IMR-90 (cell line): Measurements from ENCODE around the gene RGMB. TPM values are rescaled to one million over a fixed set of nuclear protein-coding genes. Genes with fewer than 3 reads are reported as not detected.

Source experiments
- ATAC-seq: fragments of 200-7000 bp; cut with Tn5 transposase; 2 replicates; pipeline ENCODE4 v1.9.1; 2020; ENCODE audit warnings: low read depth, mild to moderate bottlenecking, moderate library complexity
- BruUV-seq: library from RNA; stranded (reverse); fragments of 400-500 nt; replicated peaks from 2 replicates; lab custom pipeline; 2021; lab: Mats Ljungman, UMichigan
- CTCF ChIA-PET: fragments of 300-600 bp; formaldehyde crosslinking; extraction: SDS; loops from one replicate; lab custom pipeline; 2021; ENCODE audit warnings: antibody characterized with exemption; lab: Yijun Ruan, JAX
- POLR2A ChIA-PET: fragments of 300-600 bp; sonication (Branson Sonifier 250); formaldehyde crosslinking; loops from one replicate; lab custom pipeline; 2022; ENCODE audit warnings: antibody characterized with exemption; ENCODE audit not compliant: unreplicated experiment; lab: Charles Lee
- DNase-seq: peaks from one replicate; pipeline ENCODE4 v3.0.0; 2013
- H2AFZ ChIP-seq: replicated peaks from 2 replicates; pipeline ENCODE3; 2013; ENCODE audit warnings: low read length, mild to moderate bottlenecking; ENCODE audit not compliant: poor library complexity
- H2AK5ac ChIP-seq: 2 replicates; pipeline ENCODE4 v1.6.1; 2013; ENCODE audit warnings: low read depth, low read length, inconsistent platforms
- H2AK9ac ChIP-seq: replicated peaks from 2 replicates; pipeline ENCODE3; 2013; ENCODE audit warnings: mild to moderate bottlenecking, low read depth, low read length, moderate library complexity; ENCODE audit not compliant: poor library complexity
- H2BK120ac ChIP-seq: 2 replicates; pipeline ENCODE4 v1.6.1; 2013; ENCODE audit warnings: low read depth, low read length, inconsistent platforms
- H2BK15ac ChIP-seq: 3 replicates; pipeline ENCODE4 v1.6.1; 2013; ENCODE audit warnings: low read depth, low read length, inconsistent platforms
- H2BK20ac ChIP-seq: 2 replicates; pipeline ENCODE4 v1.6.1; 2013; ENCODE audit warnings: low read depth, mild to moderate bottlenecking, inconsistent platforms, low read length, moderate library complexity
- H2BK5ac ChIP-seq: 2 replicates; pipeline ENCODE4 v1.6.1; 2013; ENCODE audit warnings: mild to moderate bottlenecking, low read depth, low read length, inconsistent platforms; ENCODE audit not compliant: poor library complexity, severe bottlenecking
- H3K14ac ChIP-seq: replicated peaks from 2 replicates; pipeline ENCODE4 v1.6.1; 2013; ENCODE audit warnings: low read depth, low read length, inconsistent platforms
- H3K18ac ChIP-seq: 2 replicates; pipeline ENCODE4 v1.6.1; 2013; ENCODE audit warnings: low read depth, low read length, control low read depth
- H3K23ac ChIP-seq: 2 replicates; pipeline ENCODE4 v1.6.1; 2013; ENCODE audit warnings: low read depth, low read length, inconsistent platforms
- H3K27ac ChIP-seq: 2 replicates; pipeline ENCODE4 v1.5.1; 2013; ENCODE audit warnings: mild to moderate bottlenecking, control low read depth, low read length; ENCODE audit not compliant: insufficient read depth
- H3K27me3 ChIP-seq: 2 replicates; pipeline ENCODE4 v1.6.1; 2013; ENCODE audit warnings: low read length; ENCODE audit not compliant: control insufficient read depth, insufficient read depth
- H3K36me3 ChIP-seq: 2 replicates; pipeline ENCODE4 v1.6.1; 2013; ENCODE audit warnings: low read length, mixed read lengths; ENCODE audit not compliant: control insufficient read depth, insufficient read depth
- H3K4ac ChIP-seq: 2 replicates; pipeline ENCODE4 v1.6.1; 2013; ENCODE audit warnings: low read depth, low read length, inconsistent platforms
- H3K4me1 ChIP-seq: 2 replicates; pipeline ENCODE4 v1.6.1; 2013; ENCODE audit warnings: low read length, mixed read lengths; ENCODE audit not compliant: control insufficient read depth, insufficient read depth
- H3K4me2 ChIP-seq: 2 replicates; pipeline ENCODE4 v1.6.1; 2013; ENCODE audit warnings: low read depth, mild to moderate bottlenecking, control low read depth, low read length, moderate library complexity
- H3K4me3 ChIP-seq: 2 replicates; pipeline ENCODE4 v1.5.1; 2013; ENCODE audit warnings: low read depth, mild to moderate bottlenecking, control low read depth, low read length, moderate library complexity; ENCODE audit not compliant: insufficient read depth
- H3K56ac ChIP-seq: 2 replicates; pipeline ENCODE4 v1.6.1; 2013; ENCODE audit warnings: low read length, inconsistent platforms; ENCODE audit not compliant: insufficient read depth; ENCODE audit errors: extremely low read depth
- H3K79me1 ChIP-seq, 2 experiments: 2 replicates each; pipeline ENCODE4 v1.6.1; 2013; ENCODE audit warnings: low read length in 2 of 2, inconsistent platforms in 1 of 2, low read depth in 1 of 2
- H3K9ac ChIP-seq: 2 replicates; pipeline ENCODE4 v1.6.1; 2013; ENCODE audit warnings: low read depth, low read length, control low read depth
- H3K9me1 ChIP-seq: 2 replicates; pipeline ENCODE4 v1.6.1; 2013; ENCODE audit warnings: low read length, inconsistent platforms; ENCODE audit not compliant: insufficient read depth
- H3K9me3 ChIP-seq: 2 replicates; pipeline ENCODE4 v1.6.1; 2013; ENCODE audit warnings: low read length; ENCODE audit not compliant: control insufficient read depth, insufficient read depth
- H4K20me1 ChIP-seq: 2 replicates; pipeline ENCODE4 v1.6.1; 2013; ENCODE audit warnings: low read length, inconsistent platforms; ENCODE audit not compliant: insufficient read depth
- H4K5ac ChIP-seq: 2 replicates; pipeline ENCODE4 v1.6.1; 2013; ENCODE audit warnings: mild to moderate bottlenecking, low read depth, low read length, control low read depth
- H4K8ac ChIP-seq, 2 experiments: 2 replicates each; pipeline ENCODE4 v1.6.1; 2013; ENCODE audit warnings: low read depth in 2 of 2, low read length in 2 of 2, control low read depth in 1 of 2, inconsistent platforms in 1 of 2
- H4K91ac ChIP-seq: 2 replicates; pipeline ENCODE4 v1.6.1; 2013; ENCODE audit warnings: low read depth, low read length, inconsistent platforms; ENCODE audit not compliant: insufficient read depth
- CEBPB ChIP-seq: IDR thresholded peaks from 2 replicates; pipeline ENCODE4 v1.6.1; 2012; ENCODE audit warnings: low read depth, low read length, improper control_type of control experiment
- POLR2A ChIP-seq: IDR thresholded peaks from 2 replicates; pipeline ENCODE4 v1.6.1; 2012; ENCODE audit warnings: mild to moderate bottlenecking, low read depth, low read length
- WGBS, 2 experiments: methylation state at CpG; one replicate each; pipeline versions ENCODE4 v1.1.5 to v1.1.7; 2013; ENCODE audit warnings: missing lambda C conversion rate in 2 of 2; ENCODE audit not compliant: insufficient read length in 1 of 2; ENCODE audit errors: extremely low coverage in 2 of 2; 5-methylcytosine and 5-hydroxymethylcytosine counted together
- dilution Hi-C: fragments of 300-500 bp; cut with HindIII; formaldehyde crosslinking; loops from one replicate; pipeline ENCODE4 v1.14.3; 2018; ENCODE audit warnings: low sequenced_read_pairs; ENCODE audit not compliant: unreplicated experiment
- in situ Hi-C: fragments of 300-500 bp; cut with MboI; formaldehyde crosslinking; loops from 3 replicates; pipeline ENCODE4 v1.14.3; 2019; ENCODE audit warnings: low sequenced_read_pairs, inconsistent platforms, mixed read lengths
- intact Hi-C: fragments of 100-400 bp; cut with micrococcal nuclease; formaldehyde crosslinking; loops from 2 replicates; pipeline ENCODE4 v1.10.0; 2022
- polyA plus RNA-seq, 3 experiments: library from polyadenylated mRNA; depleted of rRNA; stranded (reverse); fragments of >200 nt; gene quantifications; 2 replicates each; pipeline ENCODE4 v1.2.3, GENCODE V29; 2012; ENCODE audit warnings: low replicate concordance in 1 of 3
- total RNA-seq: library from RNA; depleted of rRNA; stranded (reverse); fragments of >200 nt; gene quantifications from 2 replicates; pipeline ENCODE4 v1.2.3, GENCODE V29; 2012

Gene RGMB
- total and polyA plus RNA-seq, 2 of the 4 experiments (the other 2 are of a cell fraction) = 74.4 to 129 TPM

DNA sequence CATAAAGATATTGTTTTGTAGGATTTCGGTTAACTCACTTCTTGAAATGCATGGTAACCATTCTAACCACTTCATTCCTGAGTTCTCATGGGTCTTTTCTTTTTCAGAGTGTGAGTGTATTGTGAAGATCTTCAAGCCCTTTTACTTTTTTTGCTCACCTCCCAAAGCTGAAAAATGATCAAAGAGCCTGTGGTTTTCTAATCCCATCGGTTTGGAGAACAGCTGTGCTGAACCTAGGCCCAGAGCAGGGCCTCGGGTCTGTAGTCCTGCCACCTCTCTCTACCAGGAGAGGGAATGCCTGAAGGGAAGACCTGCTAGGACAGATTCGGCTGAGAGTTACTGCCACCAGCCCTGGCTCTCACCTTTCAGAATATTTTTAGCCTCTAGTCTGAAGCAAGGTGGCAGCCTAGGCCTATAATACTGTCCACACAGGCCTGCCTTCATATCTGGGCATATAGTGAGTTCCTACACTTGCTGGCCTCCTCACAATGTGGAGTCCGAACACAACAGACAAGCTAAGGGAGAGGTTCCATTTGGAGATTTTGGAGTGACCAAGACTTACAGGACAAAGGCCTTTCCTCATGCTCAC lies 13.8 kb downstream of the RGMB start:
- Histone ChIP-seq H3K4me3 (no peak overlapping the region), H3K23ac (peak overlapping the region; percentile 61; the same call in 1 of the 2 replicates), H2AK5ac (no peak overlapping the region), H3K4ac (no peak overlapping the region), H4K20me1 (peaks cover 95% of the 10 kb centered on the region), H3K4me2 (peak overlapping the region; percentile 32; the same call in 1 of the 2 replicates), H2BK15ac (no peak overlapping the region), H3K9me1 (peaks cover 22% of the 10 kb centered on the region), H2AK9ac (no peak overlapping the region), H3K36me3 (peaks cover 28% of the 10 kb centered on the region), H3K18ac (no peak overlapping the region), H3K27me3 (no peaks in the 10 kb centered on the region), H2BK20ac (no peak overlapping the region), H4K91ac (no peak overlapping the region), H3K56ac (no peak overlapping the region), H4K5ac (no peak overlapping the region), H3K79me1 (peaks cover 0 to 55% of the 10 kb centered on the region in 2 experiments; a peak in 3 of 4 replicates), H2AFZ (no peak overlapping the region), H4K8ac (no peak overlapping the region), H3K9ac (no peak overlapping the region), H3K27ac (no peak overlapping the region; the same call in 1 of the 2 replicates), H2BK5ac (no peak overlapping the region), H3K14ac (no peak overlapping the region), H3K4me1 (peaks cover 24% of the 10 kb centered on the region), H3K9me3 (no peaks in the 10 kb centered on the region), H2BK120ac (no peak overlapping the region)
- POLR2A ChIA-PET = no interaction called here
- TF ChIP-seq POLR2A = 0 out of 2 replicates have a peak, but pooled peaks have one; percentile 28
- no peak for TF ChIP-seq CEBPB
- dilution Hi-C loops (no loop called here), in situ Hi-C loops (loop anchor here (25.0 kb wide), 1 partner anchor 1250 kb away; no protein-coding TSS in a partner anchor), intact Hi-C loops (no loop called here)
- DNase-seq (no peak), ATAC-seq (no peak)
- no TSS peak for BruUV-seq
- no CpG with 5 or more reads among the region's 5 CpGs for WGBS, 2 experiments
- CTCF ChIA-PET = interaction anchor here (1.4 kb wide), 1 partner anchor 9 kb away, joined by 4 read pairs; no protein-coding TSS in a partner anchor
